Measurements from ENCODE around the gene TEX55.

TEX55 gene

DNA sequence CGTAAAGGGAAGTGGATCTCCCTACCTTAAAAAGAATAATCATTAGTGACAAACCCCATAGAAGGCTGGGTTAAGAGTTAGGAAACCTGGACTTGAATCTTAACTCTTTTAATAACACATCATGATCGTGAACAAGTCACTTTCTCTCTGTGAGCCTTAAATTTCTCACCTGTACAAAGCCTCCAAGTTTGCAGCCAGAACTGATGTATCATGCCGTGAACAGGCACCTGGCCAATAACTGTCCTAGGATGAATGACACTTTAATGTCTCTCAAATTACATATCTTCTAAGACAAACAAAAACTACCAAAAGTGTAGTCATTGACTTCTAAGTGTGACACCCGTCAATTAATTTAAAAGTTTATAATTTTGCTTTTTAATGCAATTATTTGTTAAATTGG lies 31.4 kb downstream of the TEX55 start:
- no peak for DNase-seq (ENCODE audit: low read depth in 1 of 2, low spot score in 1 of 2)
- no peak overlapping the region for H3K4me3 ChIP-seq (replicated peaks; ENCODE audit: insufficient read depth, low read length)
- TF ChIP-seq CTCF (IDR thresholded peaks at IDR 0.05; ENCODE audit: insufficient read depth, low read length), result no peak
- no peak overlapping the region for H3K27ac ChIP-seq (replicated peaks)
- H3K27me3 ChIP-seq (ENCODE audit: insufficient read depth, poor library complexity, severe bottlenecking), result peaks cover 3% of the 10 kb centered on the region

DNA sequence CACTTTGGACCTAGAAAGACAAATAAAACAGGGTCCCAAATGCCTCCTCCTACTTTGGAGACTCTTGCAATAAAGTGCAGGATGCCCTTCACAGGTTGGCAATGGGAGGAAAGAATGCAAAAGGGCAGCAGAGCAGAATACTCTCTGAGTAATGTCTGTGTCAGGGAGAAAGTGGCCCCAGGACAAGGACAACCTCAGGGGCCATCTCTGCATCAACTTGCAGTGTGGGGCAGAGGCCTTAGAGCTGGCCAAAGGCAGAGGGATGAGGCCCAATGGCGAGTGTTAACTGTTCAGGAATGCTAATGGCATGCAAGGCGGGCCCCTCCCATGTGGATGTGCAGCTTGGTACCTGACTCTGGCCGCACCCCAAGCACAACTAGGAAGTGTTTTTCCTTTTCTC lies 35.8 kb downstream of the TEX55 start:
- H3K27me3 ChIP-seq (ENCODE audit: insufficient read depth, poor library complexity, severe bottlenecking), result no peaks in the 10 kb centered on the region
- DNase-seq (ENCODE audit: low read depth in 1 of 2, low spot score in 1 of 2), result no peak
- TF ChIP-seq REST (IDR thresholded peaks at IDR 0.05; ENCODE audit: insufficient replicate concordance, low read depth) (no peak), CTCF (IDR thresholded peaks at IDR 0.05; ENCODE audit: insufficient read depth, low read length) (no peak), POLR2AphosphoS5 (IDR thresholded peaks at IDR 0.05; ENCODE audit: low read depth) (no peak), SPI1 (IDR thresholded peaks at IDR 0.05; ENCODE audit: borderline replicate concordance, low read depth) (no peak), GABPA (IDR thresholded peaks at IDR 0.05; ENCODE audit: low read depth) (no peak)

DNA sequence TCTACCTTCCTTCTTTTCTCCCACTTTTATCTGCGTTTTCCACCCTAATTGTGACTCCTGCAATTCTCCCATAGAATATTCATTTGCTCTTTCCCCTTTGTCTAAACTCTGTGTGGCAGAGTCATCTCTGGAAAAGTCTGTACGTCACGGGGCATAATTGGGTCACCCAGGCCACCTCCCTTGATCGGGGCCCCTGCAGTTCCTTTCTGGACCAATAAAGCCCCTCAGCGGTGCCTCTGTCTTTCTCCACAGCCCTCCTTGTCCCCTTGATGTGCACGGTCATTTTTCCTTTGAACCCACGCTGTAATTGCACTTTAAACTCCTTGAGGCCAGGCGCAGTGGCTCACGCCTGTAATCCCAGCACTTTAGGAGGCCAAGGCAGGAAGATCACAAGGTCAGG lies 38.1 kb downstream of the TEX55 start:
- Histone ChIP-seq H3K27me3 (ENCODE audit: insufficient read depth, poor library complexity, severe bottlenecking) (no peaks in the 10 kb centered on the region), H3K4me3 (replicated peaks; ENCODE audit: insufficient read depth, low read length) (no peak overlapping the region), H3K27ac (replicated peaks) (no peak overlapping the region)
- TF ChIP-seq REST (IDR thresholded peaks at IDR 0.05; ENCODE audit: insufficient replicate concordance, low read depth) (no peak), CTCF (IDR thresholded peaks at IDR 0.05; ENCODE audit: insufficient read depth, low read length) (no peak), GABPA (IDR thresholded peaks at IDR 0.05; ENCODE audit: low read depth) (no peak), POLR2AphosphoS5 (IDR thresholded peaks at IDR 0.05; ENCODE audit: low read depth) (no peak), SPI1 (IDR thresholded peaks at IDR 0.05; ENCODE audit: borderline replicate concordance, low read depth) (no peak)
- no peak for DNase-seq (ENCODE audit: low read depth in 1 of 2, low spot score in 1 of 2)

More for the DNA sequence above, 35.8 kb downstream of the TEX55 start:
- H3K4me3 ChIP-seq (replicated peaks; ENCODE audit: insufficient read depth, low read length), result no peak overlapping the region
- H3K27ac ChIP-seq (replicated peaks), result no peak overlapping the region

DNA sequence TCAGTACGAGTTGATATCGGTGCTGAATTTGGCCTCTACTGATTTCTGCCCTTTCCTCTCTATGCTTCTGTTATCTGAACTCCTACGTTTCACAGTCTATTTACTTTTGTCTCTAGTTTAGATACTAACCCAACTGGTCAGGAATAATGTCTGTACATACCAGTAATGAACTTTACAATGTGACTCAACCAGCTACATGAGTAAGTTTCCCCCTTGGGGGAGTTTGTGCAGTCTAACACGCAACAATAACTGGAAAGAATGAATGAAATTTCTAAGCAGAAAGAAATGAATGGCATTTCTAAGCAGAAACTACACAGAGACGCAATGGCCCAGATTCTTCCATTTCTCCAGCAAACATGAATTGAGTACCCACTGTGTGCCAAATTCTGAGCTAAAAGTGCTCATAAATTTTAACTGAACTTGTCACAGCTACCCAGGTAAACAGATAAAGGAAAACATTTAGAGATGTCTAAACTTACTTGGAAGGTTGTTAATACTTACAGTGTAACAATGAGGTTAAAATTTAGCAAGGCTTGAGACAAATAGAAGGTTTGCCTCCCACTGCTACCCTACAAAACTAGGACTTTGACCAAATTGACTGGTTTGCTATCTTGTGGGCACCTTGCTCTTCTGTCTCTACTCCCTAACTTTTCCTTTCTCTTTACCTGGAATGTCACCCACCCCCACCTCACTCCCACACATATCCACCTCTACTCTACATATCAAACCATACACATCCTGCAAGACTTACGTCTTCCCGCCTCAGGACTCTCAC lies 39.0 kb downstream of the TEX55 start:
- Histone ChIP-seq H3K27ac (replicated peaks) (no peak overlapping the region), H3K4me3 (replicated peaks; ENCODE audit: insufficient read depth, low read length) (no peak overlapping the region), H3K27me3 (ENCODE audit: insufficient read depth, poor library complexity, severe bottlenecking) (no peaks in the 10 kb centered on the region)
- TF ChIP-seq POLR2AphosphoS5 (IDR thresholded peaks at IDR 0.05; ENCODE audit: low read depth), result no peak
- no peak for TF ChIP-seq REST (IDR thresholded peaks at IDR 0.05; ENCODE audit: insufficient replicate concordance, low read depth)
- no peak for TF ChIP-seq CTCF (IDR thresholded peaks at IDR 0.05; ENCODE audit: insufficient read depth, low read length)
- no peak for TF ChIP-seq SPI1 (IDR thresholded peaks at IDR 0.05; ENCODE audit: borderline replicate concordance, low read depth)
- no peak for TF ChIP-seq GABPA (IDR thresholded peaks at IDR 0.05; ENCODE audit: low read depth)
- DNase-seq (ENCODE audit: low read depth in 1 of 2, low spot score in 1 of 2), result no peak
